H1 (cell line): ENCODE results near the gene SLC35B2. TPM values are rescaled to one million over a fixed set of nuclear protein-coding genes. Genes with fewer than 3 reads are reported as not detected.

Experiments used
- CTCF ChIA-PET: fragments of 300-600 bp; sonication (Branson Sonifier 250); formaldehyde crosslinking; loops from one replicate; lab custom pipeline; 2021; ENCODE audit not compliant: partially characterized antibody; lab: Charles Lee
- POLR2A ChIA-PET: fragments of 300-600 bp; sonication (Branson Sonifier 250); formaldehyde crosslinking; loops from one replicate; lab custom pipeline; 2021; ENCODE audit warnings: inconsistent platforms; ENCODE audit not compliant: partially characterized antibody; lab: Charles Lee
- DNase-seq, 2 experiments: peaks; one replicate each; pipeline versions ENCODE4 v3.0.0 to v3.0.0-alpha.2; 2010 to 2022; ENCODE audit warnings: low spot score in 2 of 2, low read depth in 1 of 2, mixed read lengths in 1 of 2
- FAIRE-seq: peaks from 2 replicates; lab custom pipeline; 2011; peaks lifted over from hg19 to GRCh38; lab: Jason Lieb, UNC
- H2AFZ ChIP-seq: 2 replicates; pipeline ENCODE4 v1.8.1; 2012; ENCODE audit warnings: low read length, inconsistent platforms
- H2AK5ac ChIP-seq: 2 replicates; pipeline ENCODE4 v1.6.1; 2013; ENCODE audit warnings: low read depth, low read length
- H2BK120ac ChIP-seq: replicated peaks from 2 replicates; pipeline ENCODE3; 2013; ENCODE audit warnings: low read depth, low read length, inconsistent platforms
- H2BK12ac ChIP-seq: 2 replicates; pipeline ENCODE4 v1.6.1; 2013; ENCODE audit warnings: low read depth, low read length
- H2BK15ac ChIP-seq: 2 replicates; pipeline ENCODE4 v1.6.1; 2013; ENCODE audit warnings: low read length
- H2BK20ac ChIP-seq: 2 replicates; pipeline ENCODE4 v1.6.1; 2013; ENCODE audit warnings: low read length
- H2BK5ac ChIP-seq: 2 replicates; pipeline ENCODE4 v1.6.1; 2013; ENCODE audit warnings: low read depth, low read length
- H3K14ac ChIP-seq: 2 replicates; pipeline ENCODE4 v1.6.1; 2013; ENCODE audit warnings: inconsistent platforms; ENCODE audit not compliant: insufficient read length
- H3K18ac ChIP-seq: 2 replicates; pipeline ENCODE4 v1.6.1; 2013; ENCODE audit warnings: low read length; ENCODE audit errors: extremely low read depth
- H3K23ac ChIP-seq: 2 replicates; pipeline ENCODE4 v1.6.1; 2013; ENCODE audit warnings: inconsistent platforms; ENCODE audit not compliant: insufficient read length
- H3K23me2 ChIP-seq: 2 replicates; pipeline ENCODE4 v1.6.1; 2013; ENCODE audit warnings: low read depth, low read length
- H3K27ac ChIP-seq: 2 replicates; pipeline ENCODE4 v1.6.1; 2011; ENCODE audit warnings: low read depth, low read length, inconsistent platforms
- H3K27me3 ChIP-seq, 4 experiments: replicated peaks in 1 of 4; 1 replicate in 1 of 4; 2 replicates in 3 of 4; pipeline versions ENCODE4 v1.6.1 to v1.8.1; 2011 to 2013; ENCODE audit warnings: low read length in 3 of 4, mild to moderate bottlenecking in 3 of 4, inconsistent platforms in 2 of 4, mixed read lengths in 2 of 4, moderate library complexity in 1 of 4; ENCODE audit not compliant: control insufficient read depth in 3 of 4, insufficient read depth in 3 of 4; ENCODE audit errors: extremely low read depth in 1 of 4
- H3K36me3 ChIP-seq, 4 experiments: 2 replicates each; pipeline versions ENCODE4 v1.6.1 to v1.8.1; 2011 to 2013; ENCODE audit warnings: mild to moderate bottlenecking in 4 of 4, low read length in 3 of 4, moderate library complexity in 2 of 4, control low read depth in 1 of 4, inconsistent platforms in 1 of 4; ENCODE audit not compliant: insufficient read depth in 4 of 4, control insufficient read depth in 2 of 4
- H3K4ac ChIP-seq: replicated peaks from 2 replicates; pipeline ENCODE3; 2013; ENCODE audit warnings: low read length, low read depth, mixed read lengths, inconsistent platforms; ENCODE audit not compliant: insufficient read length
- H3K4me1 ChIP-seq, 4 experiments: replicated peaks in 1 of 4; 1 replicate in 1 of 4; 2 replicates in 3 of 4; pipeline versions ENCODE4 v1.6.1 to v1.8.1; 2011 to 2013; ENCODE audit warnings: low read length in 3 of 4, inconsistent platforms in 2 of 4, mixed read lengths in 1 of 4; ENCODE audit not compliant: insufficient read depth in 4 of 4, control insufficient read depth in 3 of 4
- H3K4me2 ChIP-seq, 2 experiments: 2 replicates each; pipeline versions ENCODE4 v1.6.1 to v1.8.1; 2011 to 2013; ENCODE audit warnings: low read depth in 2 of 2, low read length in 2 of 2, control low read depth in 1 of 2, inconsistent platforms in 1 of 2, mild to moderate bottlenecking in 1 of 2; ENCODE audit not compliant: insufficient read depth in 1 of 2
- H3K4me3 ChIP-seq, 4 experiments: fragments of 200-600, 300-600 bp in 1 of 4; sonication (generic), shearing (Covaris generic), sonication (Bioruptor Twin) in 1 of 4; 2 replicates each; pipeline versions ENCODE4 v1.5.1 to v1.8.1; 2011 to 2016; ENCODE audit warnings: low read length in 4 of 4, low read depth in 3 of 4, control low read depth in 2 of 4, inconsistent platforms in 2 of 4, mild to moderate bottlenecking in 2 of 4, mixed read lengths in 1 of 4, moderate library complexity in 1 of 4; ENCODE audit not compliant: insufficient read depth in 2 of 4; ENCODE audit errors: extremely low read depth in 1 of 4
- H3K56ac ChIP-seq: replicated peaks from 2 replicates; pipeline ENCODE3; 2013; ENCODE audit warnings: low read depth, mild to moderate bottlenecking, mixed read lengths, low read length, inconsistent platforms; ENCODE audit not compliant: insufficient read length
- H3K79me1 ChIP-seq: 2 replicates; pipeline ENCODE4 v1.6.1; 2013; ENCODE audit warnings: low read depth, low read length, control low read depth
- H3K79me2 ChIP-seq, 2 experiments: 2 replicates each; pipeline versions ENCODE4 v1.6.1 to v1.8.1; 2012 to 2013; ENCODE audit warnings: low read length in 2 of 2, mild to moderate bottlenecking in 2 of 2, inconsistent platforms in 1 of 2; ENCODE audit not compliant: insufficient read depth in 2 of 2, control insufficient read depth in 1 of 2
- H3K9ac ChIP-seq, 4 experiments: replicated peaks in 1 of 4; 1 replicate in 1 of 4; 2 replicates in 3 of 4; pipeline versions ENCODE4 v1.6.1 to v1.8.1; 2011 to 2013; ENCODE audit warnings: low read depth in 3 of 4, low read length in 3 of 4, control low read depth in 2 of 4, mild to moderate bottlenecking in 2 of 4, moderate library complexity in 2 of 4, inconsistent platforms in 1 of 4; ENCODE audit errors: extremely low read depth in 1 of 4
- H3K9me3 ChIP-seq, 2 experiments: 2 replicates each; pipeline versions ENCODE4 v1.6.1 to v1.8.1; 2012 to 2013; ENCODE audit warnings: mild to moderate bottlenecking in 2 of 2, moderate library complexity in 2 of 2, control low read depth in 1 of 2, inconsistent platforms in 1 of 2, low read depth in 1 of 2, low read length in 1 of 2, mixed read lengths in 1 of 2; ENCODE audit not compliant: insufficient read depth in 2 of 2
- H4K20me1 ChIP-seq, 2 experiments: replicated peaks in 1 of 2; 2 replicates each; pipeline versions ENCODE3 to v1.8.1; 2011 to 2013; ENCODE audit warnings: inconsistent platforms in 2 of 2, low read length in 2 of 2, mild to moderate bottlenecking in 1 of 2; ENCODE audit not compliant: insufficient read depth in 2 of 2, control insufficient read depth in 1 of 2
- H4K5ac ChIP-seq: 2 replicates; pipeline ENCODE4 v1.6.1; 2013; ENCODE audit warnings: low read length, low read depth, mixed read lengths, inconsistent platforms; ENCODE audit not compliant: insufficient read length
- H4K8ac ChIP-seq: 2 replicates; pipeline ENCODE4 v1.8.0; 2013; ENCODE audit warnings: mild to moderate bottlenecking, moderate library complexity, low read length, inconsistent platforms; ENCODE audit not compliant: insufficient read depth; ENCODE audit errors: extremely low read depth
- H4K91ac ChIP-seq: replicated peaks from 2 replicates; pipeline ENCODE3; 2013; ENCODE audit warnings: low read length, mixed read lengths, inconsistent platforms; ENCODE audit not compliant: insufficient read length
- ASH2L ChIP-seq: fragments of 200-600, 300-600 bp; sonication (generic); IDR thresholded peaks from one replicate; pipeline ENCODE4 v1.7.1; 2017; ENCODE audit warnings: low read length
- BCL11A ChIP-seq, 2 experiments: IDR thresholded peaks; one replicate each; pipeline ENCODE4 v1.6.1; 2011; ENCODE audit warnings: low read depth in 2 of 2, low read length in 2 of 2, mild to moderate bottlenecking in 2 of 2
- CREB1 ChIP-seq: IDR thresholded peaks from 2 replicates; pipeline ENCODE4 v1.6.1; 2012; ENCODE audit warnings: inconsistent platforms
- FOSL1 ChIP-seq: IDR thresholded peaks from 2 replicates; pipeline ENCODE4 v1.6.1; 2011; ENCODE audit warnings: mild to moderate bottlenecking, low read depth, low read length, moderate library complexity; ENCODE audit not compliant: insufficient read depth
- HDAC2 ChIP-seq, 2 experiments: fragments of 300-600 bp in 1 of 2; sonication (generic) in 1 of 2; IDR thresholded peaks; 2 replicates each; pipeline ENCODE4 v1.6.1; 2011 to 2012; ENCODE audit warnings: low read depth in 2 of 2, low read length in 2 of 2, mild to moderate bottlenecking in 2 of 2, moderate library complexity in 2 of 2, borderline replicate concordance in 1 of 2, inconsistent platforms in 1 of 2
- JUND ChIP-seq: IDR thresholded peaks from 2 replicates; pipeline ENCODE4 v1.6.1; 2011; ENCODE audit warnings: mild to moderate bottlenecking, improper control_type of control experiment, low read length
- SIX5 ChIP-seq: IDR thresholded peaks from 2 replicates; pipeline ENCODE4 v1.6.1; 2011; ENCODE audit warnings: mild to moderate bottlenecking, low read depth, low read length
- SP1 ChIP-seq: IDR thresholded peaks from 2 replicates; pipeline ENCODE4 v1.6.1; 2011; ENCODE audit warnings: low read depth, low read length
- USF2 ChIP-seq: IDR thresholded peaks from 2 replicates; pipeline ENCODE4 v1.6.1; 2011; ENCODE audit warnings: low read length, improper control_type of control experiment
- WGBS, 2 experiments: shearing (Covaris generic) in 1 of 2; methylation state at CpG; one replicate each; pipeline versions ENCODE4 v1.1.6 to v1.1.7; 2013 to 2015; ENCODE audit warnings: low lambda C conversion rate in 2 of 2, mixed read lengths in 2 of 2, inconsistent platforms in 1 of 2, low coverage in 1 of 2, missing lambda C conversion rate in 1 of 2; ENCODE audit not compliant: insufficient replicate concordance in 2 of 2, insufficient coverage in 1 of 2, insufficient read length in 1 of 2; ENCODE audit errors: extremely low coverage in 1 of 2, missing lambda C conversion rate in 1 of 2; 5-methylcytosine and 5-hydroxymethylcytosine counted together
- polyA plus RNA-seq, 7 experiments: library from polyadenylated mRNA; depleted of rRNA in 3 of 7; stranded (reverse) in 5 of 7; unstranded in 2 of 7; fragments of >200 nt in 5 of 7; fragments of 200-250 nt in 2 of 7; gene quantifications; 1 replicate in 5 of 7; 2 replicates in 1 of 7; 4 replicates in 1 of 7; pipeline versions ENCODE4 v1.2.1 to v1.2.3, GENCODE V29; 2011 to 2013; ENCODE audit warnings: missing spikeins in 2 of 7, mixed read lengths in 2 of 7
- total RNA-seq: library from RNA; stranded (reverse); fragmentation: NEBNext Ultra II Directional; extraction: Animal tissue kit (Norgen Biotek cat#: 25700); gene quantifications from 2 replicates; pipeline ENCODE4 v1.2.1, GENCODE V29; 2021

Gene SLC35B2
- total and polyA plus RNA-seq, 2 of the 8 experiments (the other 6 are each of a cell fraction or from before 2014, with no cell fraction given) = 29.5 to 65.0 TPM

- ChIA-PET POLR2A (interaction anchor here (0.8 to 3.2 kb wide), 10 partner anchors 11 to 34 kb away, joined by 3 to 18 read pairs (median 5); partner anchors contain the start of genes AARS2 and SLC35B2), CTCF (interaction anchor here (1.1 to 19.0 kb wide), 8 partner anchors 9 to 63 kb away, joined by 4 to 330 read pairs (median 6); partner anchors contain the start of genes AARS2 and TMEM151B)
- H3K79me2 ChIP-seq = no peaks in the 10 kb centered on the region
- H3K9me3 ChIP-seq = no peaks in the 10 kb centered on the region
- no peak overlapping the region for H3K56ac ChIP-seq
- no peak overlapping the region for H3K18ac ChIP-seq
- H4K5ac ChIP-seq = no peak overlapping the region
- H3K23ac ChIP-seq = no peak overlapping the region
- H3K4ac ChIP-seq = no peak overlapping the region
- H2AFZ ChIP-seq = no peak overlapping the region
- no peak overlapping the region for H2BK20ac ChIP-seq
- no peaks in the 10 kb centered on the region for H3K79me1 ChIP-seq
- H3K27me3 ChIP-seq = peaks cover 0 to 3% (median 0%) of the 10 kb centered on the region in 4 experiments; a peak in 1 of 7 replicates
- H3K9ac ChIP-seq = no peak overlapping the region
- no peak overlapping the region for H2BK5ac ChIP-seq
- no peak overlapping the region; the same call in 1 of the 2 replicates for H2BK15ac ChIP-seq
- H2BK120ac ChIP-seq = no peak overlapping the region
- H2BK12ac ChIP-seq = no peak overlapping the region
- DNase-seq (no peak), FAIRE-seq (no peak)
- H3K4me3 ChIP-seq = no peak overlapping the region
- no peak overlapping the region for H3K14ac ChIP-seq
- H2AK5ac ChIP-seq = no peak overlapping the region; the same call in 1 of the 2 replicates
- H4K8ac ChIP-seq = no peak overlapping the region; the same call in 1 of the 2 replicates
- H4K91ac ChIP-seq = no peak overlapping the region
- H4K20me1 ChIP-seq = peaks cover 0 to 8% of the 10 kb centered on the region in 2 experiments
- no peaks in the 10 kb centered on the region; a peak in 1 of 7 replicates for H3K4me1 ChIP-seq
- H3K27ac ChIP-seq = no peak overlapping the region
- H3K23me2 ChIP-seq = no peaks in the 10 kb centered on the region; the same call in 1 of the 2 replicates
- peaks cover 0 to 7% (median 2%) of the 10 kb centered on the region in 4 experiments; a peak in 2 of 8 replicates for H3K36me3 ChIP-seq
- 75% methylated on average over 9 of the region's 9 CpGs; no CpG with 5 or more reads in 1 of the 2 experiments for WGBS, 2 experiments
- TF ChIP-seq CREB1 = no peak
- TF ChIP-seq SIX5 = no peak
- no peak for TF ChIP-seq HDAC2 (IDR thresholded peaks at IDR 0.05; ENCODE audit: borderline replicate concordance in 1 of 2, low read depth in 2 of 2, low read length in 2 of 2)
- no peak for TF ChIP-seq FOSL1
- no peak for TF ChIP-seq SP1
- no peak for TF ChIP-seq BCL11A (IDR thresholded peaks at IDR 0.05; ENCODE audit: low read depth in 2 of 2, low read length in 2 of 2)
- no peak for TF ChIP-seq USF2
- TF ChIP-seq ASH2L = no peak
- no peak for TF ChIP-seq JUND
- TF ChIP-seq, all 59 proteins: peak for 0
- H3K4me2 ChIP-seq = no peak overlapping the region
Measured at GRCh38 chr6:44278774-44279697, 21.7 kb upstream of the SLC35B2 start.
